GM21529 (cell line): ENCODE data around the gene CEACAM8.
"Not testable (repeated sequence)": the region's sequence is repeated elsewhere in the genome, so short reads cannot be mapped to it uniquely, and the experiment has no call there.

Source experiments
- ATAC-seq: cut with Tn5 transposase; IDR thresholded peaks from one replicate; pipeline ENCODE4 v1.9.1; 2021; ENCODE audit not compliant: unreplicated experiment

Gene CEACAM8

GRCh38 chr19:42573642-42574041 is 21.1 kb downstream of the CEACAM8 start:
- ATAC-seq: no peak

- no peak for ATAC-seq
Measured at GRCh38 chr19:42571116-42571515, 23.6 kb downstream of the CEACAM8 start.

GRCh38 chr19:42569193-42569592 is 25.5 kb downstream of the CEACAM8 start:
- no peak for ATAC-seq

- no peak for ATAC-seq
Measured at GRCh38 chr19:42568006-42568405, 26.7 kb downstream of the CEACAM8 start.

GRCh38 chr19:42567567-42567966 is 27.2 kb downstream of the CEACAM8 start:
- no peak for ATAC-seq

- ATAC-seq: no peak
Measured at GRCh38 chr19:42563352-42564210, 31.1 kb downstream of the CEACAM8 start.

GRCh38 chr19:42561512-42561911 is 33.2 kb downstream of the CEACAM8 start:
- ATAC-seq: no peak

- ATAC-seq: no peak
Measured at GRCh38 chr19:42560731-42561130, 34.0 kb downstream of the CEACAM8 start.

- no peak for ATAC-seq
Measured at GRCh38 chr19:42558450-42559150, 36.1 kb downstream of the CEACAM8 start.

GRCh38 chr19:42557386-42557871 is 37.3 kb downstream of the CEACAM8 start:
- ATAC-seq: not testable (repeated sequence)

- ATAC-seq: no peak
Measured at GRCh38 chr19:42555801-42556200, 38.9 kb downstream of the CEACAM8 start.

GRCh38 chr19:42555317-42555716 is 39.4 kb downstream of the CEACAM8 start:
- no peak for ATAC-seq

GRCh38 chr19:42554046-42554575 is 40.6 kb downstream of the CEACAM8 start:
- no peak for ATAC-seq

GRCh38 chr19:42553292-42554045 is 41.3 kb downstream of the CEACAM8 start:
- no peak for ATAC-seq

- no peak for ATAC-seq
Measured at GRCh38 chr19:42552086-42553065, 42.3 kb downstream of the CEACAM8 start.

GRCh38 chr19:42550521-42550920 is 44.2 kb downstream of the CEACAM8 start:
- not testable (repeated sequence) for ATAC-seq

- not testable (repeated sequence) for ATAC-seq
Measured at GRCh38 chr19:42549067-42549466, 45.7 kb downstream of the CEACAM8 start.

GRCh38 chr19:42548552-42548951 is 46.2 kb downstream of the CEACAM8 start:
- no peak for ATAC-seq

GRCh38 chr19:42547929-42548328 is 46.8 kb downstream of the CEACAM8 start:
- ATAC-seq: no peak
